SU-DHL-6 (cell line): ENCODE measurements around the gene NPDC1.
A peak's percentile ranks its signal among the peaks of the same experiment; 100 is the strongest.

Experiments used
- CTCF ChIP-seq: fragments of 200-600 bp; sonication (generic); IDR thresholded peaks from one replicate; pipeline ENCODE4 v1.5.1; 2017; ENCODE audit warnings: antibody characterized with exemption, mild to moderate bottlenecking, low read length, moderate library complexity; ENCODE audit not compliant: insufficient read depth, poor library complexity, severe bottlenecking
- EZH2phosphoT487 ChIP-seq: fragments of 200-600 bp; sonication (generic), shearing (Covaris generic); conservative IDR thresholded peaks from 2 replicates; pipeline ENCODE4 v1.6.1; 2018; ENCODE audit warnings: mild to moderate bottlenecking, antibody characterized with exemption, low read length, moderate library complexity, mixed read lengths

- no peak for TF ChIP-seq CTCF
- 0 out of 2 replicates have a peak, but pooled peaks have one; percentile 35 for TF ChIP-seq EZH2phosphoT487
Observed at GRCh38 chr9:137049544-137050449, 3.8 kb upstream of the NPDC1 start.
